Measurements from ENCODE around the gene FGR.

DNA sequence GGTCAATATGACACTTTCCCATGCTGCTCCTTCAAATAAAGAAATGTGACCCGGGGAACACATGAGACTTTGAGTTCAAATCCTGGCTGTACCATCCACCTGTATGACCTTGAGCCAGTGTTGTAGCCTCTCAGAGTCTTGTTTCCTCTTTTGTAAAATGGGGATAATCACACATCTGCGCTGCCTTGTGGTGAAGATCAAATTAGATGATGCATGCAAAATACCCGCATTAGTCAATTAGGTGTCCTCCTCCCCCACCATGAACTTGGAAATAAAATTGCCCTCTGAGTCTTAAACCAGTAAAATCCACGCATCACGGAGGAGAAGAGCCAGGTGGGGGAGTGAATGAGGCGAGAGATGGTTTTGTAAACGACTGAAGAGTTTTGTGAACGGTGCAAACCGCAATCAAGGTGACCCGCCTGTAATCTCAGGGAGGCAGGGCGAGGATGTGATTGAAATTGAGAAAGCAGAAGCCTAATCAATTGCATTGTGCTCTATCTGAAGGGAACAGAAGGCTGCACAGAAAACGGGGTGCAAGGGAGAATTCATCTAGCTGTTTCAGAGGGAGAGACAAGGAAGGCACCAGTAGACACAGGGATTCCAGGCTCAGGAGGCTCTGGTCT lies 25.3 kb downstream of the FGR start:
- TF ChIP-seq YY1 (IDR thresholded peaks at IDR 0.05; ENCODE audit: insufficient read depth, insufficient read length) (no peak), SUZ12 (IDR thresholded peaks at IDR 0.05; ENCODE audit: extremely low read depth, insufficient read depth, insufficient read length) (no peak), ZNF274 (IDR thresholded peaks at IDR 0.05; ENCODE audit: low read depth, low read length) (no peak)

Measured in NT2/D1 (cell line).